Liver (tissue), 9 donors: ENCODE measurements around the gene RCE1. TPM values are rescaled to one million over a fixed set of nuclear protein-coding genes. Genes with fewer than 3 reads are reported as not detected.

Source experiments
- DNase-seq: peaks from one replicate; pipeline ENCODE4 v3.0.0-alpha.2; 2017; ENCODE audit warnings: low spot score
- H3K27ac ChIP-seq, 2 donors: one replicate each; pipeline ENCODE4 v1.7.0; 2013; ENCODE audit warnings: inconsistent platforms in 2 of 2, low read length in 2 of 2, control low read depth in 1 of 2, low read depth in 1 of 2, mild to moderate bottlenecking in 1 of 2
- H3K27me3 ChIP-seq, 4 donors: one replicate each; pipeline versions ENCODE4 v1.6.1 to v1.7.0; 2013; ENCODE audit warnings: low read length in 3 of 4, inconsistent platforms in 1 of 4, mild to moderate bottlenecking in 1 of 4, moderate library complexity in 1 of 4; ENCODE audit not compliant: control insufficient read depth in 4 of 4, insufficient read depth in 4 of 4
- H3K36me3 ChIP-seq, 4 donors: one replicate each; pipeline versions ENCODE4 v1.6.1 to v1.7.0; 2013; ENCODE audit warnings: low read length in 3 of 4, mild to moderate bottlenecking in 3 of 4, low read depth in 1 of 4, moderate library complexity in 1 of 4; ENCODE audit not compliant: control insufficient read depth in 4 of 4, insufficient read depth in 3 of 4
- H3K4me1 ChIP-seq, 4 donors: one replicate each; pipeline versions ENCODE4 v1.6.1 to v1.7.0; 2013; ENCODE audit warnings: low read length in 3 of 4, mild to moderate bottlenecking in 3 of 4, moderate library complexity in 1 of 4; ENCODE audit not compliant: control insufficient read depth in 4 of 4, insufficient read depth in 4 of 4
- H3K4me3 ChIP-seq, 3 donors: one replicate each; pipeline versions ENCODE4 v1.6.1 to v1.7.0; 2013; ENCODE audit warnings: low read length in 3 of 3, control low read depth in 1 of 3, low read depth in 1 of 3, mild to moderate bottlenecking in 1 of 3
- H3K9ac ChIP-seq, 2 donors: one replicate each; pipeline ENCODE4 v1.7.0; 2013; ENCODE audit warnings: low read length in 2 of 2, mild to moderate bottlenecking in 2 of 2, moderate library complexity in 2 of 2, control low read depth in 1 of 2, low read depth in 1 of 2
- H3K9me3 ChIP-seq, 4 donors: one replicate each; pipeline versions ENCODE4 v1.6.1 to v1.7.0; 2013; ENCODE audit warnings: low read length in 3 of 4; ENCODE audit not compliant: control insufficient read depth in 4 of 4
- CTCF ChIP-seq: fragments of 150-350 bp; IDR thresholded peaks from 2 replicates; pipeline ENCODE4 v1.5.1; 2017; ENCODE audit warnings: improper control_type of control experiment, low read depth, low read length; ENCODE audit not compliant: missing input control
- EGR1 ChIP-seq, 2 donors: IDR thresholded peaks; 2 replicates each; pipeline ENCODE4 v1.6.1; 2016 to 2018; ENCODE audit warnings: antibody characterized with exemption in 2 of 2, low read depth in 2 of 2
- FOXA1 ChIP-seq: IDR thresholded peaks from 2 replicates; pipeline ENCODE4 v1.6.1; 2016; ENCODE audit warnings: antibody characterized with exemption
- FOXA2 ChIP-seq: IDR thresholded peaks from 2 replicates; pipeline ENCODE4 v1.6.1; 2016; ENCODE audit warnings: antibody characterized with exemption
- GABPA ChIP-seq, 2 donors: IDR thresholded peaks in 1 of 2; conservative IDR thresholded peaks in 1 of 2; 2 replicates each; pipeline ENCODE4 v1.6.1; 2016; ENCODE audit warnings: antibody characterized with exemption in 2 of 2, mild to moderate bottlenecking in 1 of 2, moderate library complexity in 1 of 2
- HNF4A ChIP-seq, 2 donors: conservative IDR thresholded peaks; 2 replicates each; pipeline ENCODE4 v1.6.1; 2016; ENCODE audit warnings: antibody characterized with exemption in 2 of 2, mild to moderate bottlenecking in 2 of 2
- HNF4G ChIP-seq: IDR thresholded peaks from 2 replicates; pipeline ENCODE4 v1.6.1; 2016; ENCODE audit warnings: antibody characterized with exemption
- JUND ChIP-seq, 2 donors: IDR thresholded peaks; 2 replicates each; pipeline ENCODE4 v1.6.1; 2016; ENCODE audit warnings: antibody characterized with exemption in 2 of 2
- MAX ChIP-seq: IDR thresholded peaks from 2 replicates; pipeline ENCODE4 v1.6.1; 2016; ENCODE audit warnings: antibody characterized with exemption
- NR2F2 ChIP-seq: IDR thresholded peaks from 2 replicates; pipeline ENCODE4 v1.6.1; 2016; ENCODE audit warnings: antibody characterized with exemption
- RAD21 ChIP-seq, 2 donors: IDR thresholded peaks; 2 replicates each; pipeline ENCODE4 v1.6.1; 2016; ENCODE audit warnings: antibody characterized with exemption in 2 of 2, mild to moderate bottlenecking in 2 of 2
- REST ChIP-seq: IDR thresholded peaks from 2 replicates; pipeline ENCODE4 v1.6.1; 2016; ENCODE audit warnings: antibody characterized with exemption, mild to moderate bottlenecking
- RXRA ChIP-seq, 2 donors: IDR thresholded peaks; 2 replicates each; pipeline ENCODE4 v1.6.1; 2017 to 2018; ENCODE audit warnings: antibody characterized with exemption in 2 of 2, mild to moderate bottlenecking in 1 of 2
- SP1 ChIP-seq: IDR thresholded peaks from 2 replicates; pipeline ENCODE4 v1.6.1; 2018; ENCODE audit warnings: antibody characterized with exemption, mild to moderate bottlenecking
- TAF1 ChIP-seq: conservative IDR thresholded peaks from 2 replicates; pipeline ENCODE4 v1.6.1; 2016; ENCODE audit warnings: antibody characterized with exemption, mild to moderate bottlenecking
- YY1 ChIP-seq: IDR thresholded peaks from 2 replicates; pipeline ENCODE4 v1.6.1; 2016; ENCODE audit warnings: antibody characterized with exemption, mild to moderate bottlenecking
- WGBS: extraction: QIAGEN DNeasy Blood & Tissue Kit; methylation state at CpG from one replicate; pipeline ENCODE4 v1.1.7; 2013; 5-methylcytosine and 5-hydroxymethylcytosine counted together
- polyA plus RNA-seq, 2 donors: library from polyadenylated mRNA; stranded (reverse) in 1 of 2; unstranded in 1 of 2; fragments of 200-250 nt in 1 of 2; fragments of >200 nt in 1 of 2; fragmentation: Nextera tagmentation in 1 of 2; extraction: Ambion mirVana in 1 of 2; gene quantifications; one replicate each; pipeline versions ENCODE4 v1.2.1 to v1.2.3, GENCODE V29; 2013 to 2015
- total RNA-seq, 2 donors: library from RNA; depleted of rRNA; stranded (reverse); fragments of >200 nt; gene quantifications; one replicate each; pipeline ENCODE4 v1.2.3, GENCODE V29; 2014
- TF ChIP-seq, protein P1 (sequence below): IDR thresholded peaks from 2 replicates; pipeline ENCODE4 v1.6.1; 2016; ENCODE audit warnings: antibody characterized with exemption
- donor health status: healthy.
- donor health status: healthy.
- donor health status: healthy.
- donor health status: healthy.
- donor health status: healthy.

RCE1 gene
- total and polyA plus RNA-seq, 4 donors = 2.9 to 7.7 (median 3.2) TPM

DNA sequence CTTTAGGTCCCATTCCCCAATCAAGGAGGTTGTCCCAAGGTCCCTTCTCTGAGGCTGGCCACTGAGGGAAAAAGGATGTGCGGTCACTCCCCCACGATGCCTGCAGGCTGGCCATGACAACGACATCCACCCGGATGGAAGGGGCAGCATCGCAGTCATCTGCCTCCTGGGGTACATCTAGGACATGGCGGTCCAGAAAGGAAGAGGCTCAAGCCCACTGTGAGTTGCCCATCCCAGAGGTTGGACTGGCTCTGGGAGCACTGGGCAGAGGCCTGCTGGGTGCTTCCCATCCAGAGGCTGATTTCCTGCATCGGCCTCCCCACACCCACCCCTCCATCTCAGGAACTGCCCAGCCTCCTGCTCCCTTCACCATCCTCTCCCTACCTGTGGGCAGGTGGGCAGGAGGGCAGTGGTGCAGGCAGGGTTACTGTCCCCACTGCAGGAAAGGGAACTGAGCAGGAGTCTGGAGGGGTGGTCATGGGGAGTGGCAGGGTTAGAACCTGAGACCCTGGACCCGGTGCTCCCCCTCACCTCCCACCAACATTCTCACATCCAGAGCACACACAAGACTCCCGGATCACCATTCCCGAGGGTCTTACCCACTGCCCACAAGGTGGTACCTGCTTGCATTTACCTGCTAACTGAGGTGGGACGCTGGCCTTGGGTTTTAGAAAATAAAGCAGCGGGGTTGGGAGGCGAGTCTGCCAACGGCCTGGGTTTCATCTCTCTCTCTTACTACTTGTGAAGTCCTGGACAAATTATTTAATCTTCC lies 4.4 kb downstream of the RCE1 start:
- H3K9ac ChIP-seq = no peak overlapping the region
- H3K36me3 ChIP-seq = peaks cover 9 to 57% (median 26%) of the 10 kb centered on the region in 4 donors
- DNase-seq = no peak
- WGBS = 91% methylated on average over 14 of the region's 14 CpGs
- no peak overlapping the region for H3K27ac ChIP-seq
- peaks cover 4 to 16% (median 13%) of the 10 kb centered on the region in 4 donors for H3K4me1 ChIP-seq
- TF ChIP-seq FOXA2 (no peak), NR2F2 (no peak), TAF1 (no peak), RXRA (IDR thresholded peaks at IDR 0.05) (no peak), RAD21 (IDR thresholded peaks at IDR 0.05) (no peak), GABPA (IDR thresholded peaks at IDR 0.05 in 1 of 2, conservative IDR thresholded peaks at IDR 0.05 in 1 of 2) (no peak), JUND (IDR thresholded peaks at IDR 0.05) (no peak), CTCF (no peak), REST (no peak), YY1 (no peak), HNF4A (conservative IDR thresholded peaks at IDR 0.05) (no peak), FOXA1 (no peak), HNF4G (no peak), MAX (no peak), SP1 (no peak), EGR1 (IDR thresholded peaks at IDR 0.05; ENCODE audit: low read depth in 2 of 2) (no peak)
- TF ChIP-seq, protein P1, sequence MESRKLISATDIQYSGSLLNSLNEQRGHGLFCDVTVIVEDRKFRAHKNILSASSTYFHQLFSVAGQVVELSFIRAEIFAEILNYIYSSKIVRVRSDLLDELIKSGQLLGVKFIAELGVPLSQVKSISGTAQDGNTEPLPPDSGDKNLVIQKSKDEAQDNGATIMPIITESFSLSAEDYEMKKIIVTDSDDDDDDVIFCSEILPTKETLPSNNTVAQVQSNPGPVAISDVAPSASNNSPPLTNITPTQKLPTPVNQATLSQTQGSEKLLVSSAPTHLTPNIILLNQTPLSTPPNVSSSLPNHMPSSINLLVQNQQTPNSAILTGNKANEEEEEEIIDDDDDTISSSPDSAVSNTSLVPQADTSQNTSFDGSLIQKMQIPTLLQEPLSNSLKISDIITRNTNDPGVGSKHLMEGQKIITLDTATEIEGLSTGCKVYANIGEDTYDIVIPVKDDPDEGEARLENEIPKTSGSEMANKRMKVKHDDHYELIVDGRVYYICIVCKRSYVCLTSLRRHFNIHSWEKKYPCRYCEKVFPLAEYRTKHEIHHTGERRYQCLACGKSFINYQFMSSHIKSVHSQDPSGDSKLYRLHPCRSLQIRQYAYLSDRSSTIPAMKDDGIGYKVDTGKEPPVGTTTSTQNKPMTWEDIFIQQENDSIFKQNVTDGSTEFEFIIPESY = no peak
- H3K27me3 ChIP-seq = no peaks in the 10 kb centered on the region
- no peak overlapping the region for H3K4me3 ChIP-seq
- H3K9me3 ChIP-seq = no peaks in the 10 kb centered on the region
